ENCODE data around the gene HIC1.

The HIC1 gene

DNA sequence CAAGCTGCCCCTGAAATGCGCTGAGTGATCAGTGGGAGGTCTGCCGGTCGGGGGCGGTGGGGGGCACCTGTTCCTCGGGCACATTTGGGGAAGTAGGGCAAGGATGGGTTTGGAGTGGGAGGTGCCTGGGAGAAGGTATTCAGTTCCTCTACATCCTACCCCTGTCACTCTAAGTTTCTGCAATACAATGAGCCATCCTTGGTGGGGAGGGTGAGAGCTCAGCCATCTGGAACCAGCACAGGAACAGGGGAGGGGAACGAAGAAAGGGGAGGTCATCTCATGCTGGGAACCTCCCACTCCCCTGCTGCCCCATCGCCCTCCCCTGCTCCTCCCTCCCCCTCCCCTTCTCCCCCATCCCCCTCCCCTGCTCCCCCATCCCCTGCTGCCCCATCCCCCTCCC, 20.7 kb upstream of the HIC1 start:
- TF ChIP-seq GATA2 (IDR thresholded peaks at IDR 0.05; ENCODE audit: low read depth, low read length) (no peak), GATA3 (IDR thresholded peaks at IDR 0.05; ENCODE audit: low read depth, low read length) (no peak)

DNA sequence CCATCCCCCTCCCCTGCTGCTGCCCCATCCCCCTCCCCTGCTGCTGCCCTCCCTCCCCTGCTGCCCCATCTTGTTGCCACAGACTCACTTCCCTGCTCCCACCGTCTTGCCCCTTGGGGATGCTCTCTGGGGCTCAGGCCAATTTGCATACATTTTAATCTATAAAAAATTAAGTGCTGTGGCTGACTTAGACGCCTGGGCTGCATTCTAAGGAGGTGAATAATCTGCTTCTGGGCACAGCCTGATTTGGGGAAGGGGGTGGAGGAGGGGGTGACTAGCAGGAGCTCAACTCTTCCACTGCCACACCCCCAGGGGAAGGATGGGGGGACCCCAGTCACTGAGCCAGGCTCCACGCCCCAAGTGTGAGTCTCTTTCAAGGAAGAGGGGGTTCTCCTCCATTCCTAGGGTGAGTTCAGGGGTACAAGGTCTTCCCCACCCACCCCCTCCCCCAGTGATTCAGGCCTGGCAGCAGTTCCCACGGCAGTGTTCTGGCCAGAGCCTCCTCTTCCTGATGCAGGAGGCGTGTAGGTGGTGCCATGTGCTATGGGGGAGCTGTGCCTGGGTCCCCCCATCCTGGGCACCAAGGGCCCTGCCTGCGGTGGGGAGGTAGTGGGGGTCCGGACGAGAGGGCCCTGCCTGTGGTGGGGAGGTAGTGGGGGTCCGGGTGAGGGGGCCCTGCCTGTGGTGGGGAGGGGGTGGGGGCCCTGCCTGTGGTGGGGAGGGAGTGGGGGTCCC, 19.9 kb upstream of the HIC1 start:
- TF ChIP-seq GATA3 (IDR thresholded peaks at IDR 0.05; ENCODE audit: low read depth, low read length) (no peak), GATA2 (IDR thresholded peaks at IDR 0.05; ENCODE audit: low read depth, low read length) (no peak)

DNA sequence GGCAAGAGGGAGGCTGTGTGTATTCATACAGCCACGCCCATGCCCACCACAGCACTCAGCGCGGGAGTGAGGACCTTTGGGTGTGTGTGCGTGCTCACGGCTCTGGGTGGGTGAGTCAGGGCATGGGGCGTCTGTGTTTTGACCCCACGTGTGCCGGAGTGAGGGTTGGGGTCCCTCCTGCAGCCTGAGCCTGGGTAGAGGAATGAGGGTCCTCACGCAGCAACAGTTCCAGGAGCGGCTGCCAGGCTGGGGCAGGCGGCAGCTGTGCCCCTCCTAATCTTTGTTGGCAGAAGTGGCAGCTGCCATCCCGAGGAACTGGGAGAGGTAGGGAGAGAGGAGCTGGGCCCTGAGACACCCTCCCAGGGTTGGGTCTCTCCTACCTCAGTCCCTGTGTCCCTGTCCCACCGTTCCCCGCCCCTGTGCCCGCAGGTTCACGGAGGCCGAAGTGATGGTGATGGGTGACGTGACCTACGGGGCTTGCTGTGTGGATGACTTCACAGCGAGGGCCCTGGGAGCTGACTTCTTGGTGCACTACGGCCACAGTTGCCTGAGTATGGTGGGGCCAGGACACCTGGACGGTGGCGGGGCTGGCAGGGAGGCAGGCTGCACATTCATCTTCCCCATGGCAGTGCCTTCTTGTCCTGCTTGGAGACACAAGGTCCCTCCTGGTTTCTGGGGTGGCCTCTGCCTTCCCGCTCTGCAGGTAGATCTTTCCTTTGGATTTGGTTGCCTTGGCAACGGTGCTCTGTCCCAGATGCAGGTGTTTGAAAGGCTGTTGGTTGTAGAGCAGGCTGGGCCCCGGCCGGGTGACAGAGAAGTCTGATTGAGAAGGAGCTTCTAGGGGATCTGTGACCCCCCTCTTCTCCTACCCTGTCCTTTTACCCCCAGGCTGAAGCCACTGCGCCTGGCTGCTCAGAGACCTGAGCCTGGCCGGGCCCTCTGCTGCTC, 19.1 kb upstream of the HIC1 start:
- TF ChIP-seq GATA2 (IDR thresholded peaks at IDR 0.05; ENCODE audit: low read depth, low read length) = no peak
- no peak for TF ChIP-seq GATA3 (IDR thresholded peaks at IDR 0.05; ENCODE audit: low read depth, low read length)

GRCh38 chr17:2037155-2037554, 17.7 kb upstream of the HIC1 start:
- TF ChIP-seq GATA2 (IDR thresholded peaks at IDR 0.05; ENCODE audit: low read depth, low read length) (no peak), GATA3 (IDR thresholded peaks at IDR 0.05; ENCODE audit: low read depth, low read length) (no peak)

DNA sequence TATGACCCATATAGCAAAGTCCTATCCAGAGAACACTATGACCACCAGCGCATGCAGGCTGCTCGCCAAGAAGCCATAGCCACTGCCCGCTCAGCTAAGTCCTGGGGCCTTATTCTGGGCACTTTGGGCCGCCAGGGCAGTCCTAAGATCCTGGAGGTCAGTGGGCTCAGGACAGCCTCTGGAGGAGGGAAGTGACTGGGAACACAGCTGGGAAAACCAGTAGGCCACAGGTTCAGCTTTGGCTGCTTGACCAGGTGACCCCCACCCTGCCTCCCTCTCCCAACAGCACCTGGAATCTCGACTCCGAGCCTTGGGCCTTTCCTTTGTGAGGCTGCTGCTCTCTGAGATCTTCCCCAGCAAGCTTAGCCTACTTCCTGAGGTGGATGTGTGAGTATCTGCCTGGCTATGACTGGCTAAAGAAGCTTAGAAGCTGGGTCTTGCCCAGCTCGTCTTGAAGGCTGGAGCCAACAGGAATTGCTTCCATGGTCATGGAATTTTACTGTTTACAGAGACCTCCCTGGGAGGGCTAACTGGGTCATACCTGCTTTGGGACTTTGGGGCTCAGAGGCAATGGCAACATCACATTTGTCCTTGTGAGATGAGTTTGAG, 14.6 kb upstream of the HIC1 start:
- TF ChIP-seq GATA3 (IDR thresholded peaks at IDR 0.05; ENCODE audit: low read depth, low read length) = no peak
- TF ChIP-seq GATA2 (IDR thresholded peaks at IDR 0.05; ENCODE audit: low read depth, low read length) = no peak

GRCh38 chr17:2040942-2041560, 13.9 kb upstream of the HIC1 start:
- no peak for TF ChIP-seq GATA3 (IDR thresholded peaks at IDR 0.05; ENCODE audit: low read depth, low read length)
- no peak for TF ChIP-seq GATA2 (IDR thresholded peaks at IDR 0.05; ENCODE audit: low read depth, low read length)

GRCh38 chr17:2041561-2042389, 13.1 kb upstream of the HIC1 start, which contains the start of gene OVCA2:
Gene OVCA2 (plus strand): TSS chr17:2042022. CDS start chr17:2042048, 26 bp downstream.
- TF ChIP-seq GATA2 (IDR thresholded peaks at IDR 0.05; ENCODE audit: low read depth, low read length) (no peak), GATA3 (IDR thresholded peaks at IDR 0.05; ENCODE audit: low read depth, low read length) (no peak)

DNA sequence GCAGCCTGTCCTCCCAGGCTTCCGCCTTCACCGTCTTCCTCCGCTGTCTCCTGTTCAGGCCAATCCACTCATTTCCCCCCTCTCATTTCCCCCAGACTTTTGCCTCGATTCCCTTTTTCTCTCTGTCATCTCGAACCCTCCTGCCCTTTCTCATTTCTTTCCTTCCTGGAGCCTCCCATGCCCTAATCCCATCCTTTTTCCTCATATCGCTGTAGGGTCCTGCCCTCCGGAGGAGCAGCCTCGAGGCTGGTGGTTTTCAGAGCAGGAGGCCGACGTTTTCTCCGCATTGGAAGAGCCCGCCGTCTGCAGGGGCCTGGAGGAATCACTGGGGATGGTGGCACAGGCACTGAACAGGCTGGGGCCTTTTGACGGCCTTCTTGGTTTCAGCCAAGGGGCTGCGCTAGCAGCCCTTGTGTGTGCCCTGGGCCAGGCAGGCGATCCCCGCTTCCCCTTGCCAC, 12.5 kb upstream of the HIC1 start:
- TF ChIP-seq GATA2 (IDR thresholded peaks at IDR 0.05; ENCODE audit: low read depth, low read length) = no peak
- no peak for TF ChIP-seq GATA3 (IDR thresholded peaks at IDR 0.05; ENCODE audit: low read depth, low read length)

- TF ChIP-seq GATA2 (IDR thresholded peaks at IDR 0.05; ENCODE audit: low read depth, low read length) = no peak
These were observed 12.0 kb upstream of the HIC1 start for GRCh38 chr17:2042933-2043332.

GRCh38 chr17:2043785-2044184, 11.1 kb upstream of the HIC1 start:
- no peak for TF ChIP-seq GATA2 (IDR thresholded peaks at IDR 0.05; ENCODE audit: low read depth, low read length)
- TF ChIP-seq GATA3 (IDR thresholded peaks at IDR 0.05; ENCODE audit: low read depth, low read length) = no peak

DNA sequence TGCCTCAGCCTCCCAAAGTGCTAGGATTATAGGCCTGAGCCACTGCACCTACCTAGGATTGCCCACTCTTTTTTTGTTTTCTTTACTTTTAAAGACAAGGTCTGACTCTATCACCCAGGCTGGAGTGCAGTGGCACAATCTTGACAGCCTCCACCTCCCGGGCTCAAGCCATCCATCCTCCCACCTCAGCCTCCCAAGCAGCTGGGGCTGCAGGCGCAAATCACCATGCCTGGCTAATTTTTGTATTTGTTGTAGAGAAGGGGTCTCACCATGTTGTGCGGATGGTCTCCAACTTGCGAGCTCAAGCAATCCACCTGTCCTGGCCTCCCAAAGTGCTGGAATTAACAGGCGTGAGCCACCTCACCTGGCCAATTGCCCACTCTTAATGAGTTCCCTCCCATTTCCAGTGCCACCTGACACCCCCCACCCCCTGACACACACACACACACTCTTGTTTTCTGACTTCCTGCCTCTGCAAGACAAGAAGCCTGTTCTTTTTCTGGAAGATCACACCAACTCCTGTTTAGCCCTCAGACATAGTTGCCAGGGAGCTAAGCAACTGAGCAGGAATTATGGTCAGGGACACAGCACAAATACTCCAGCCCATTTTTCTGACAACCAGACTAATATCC, 10.5 kb upstream of the HIC1 start:
- TF ChIP-seq GATA2 (IDR thresholded peaks at IDR 0.05; ENCODE audit: low read depth, low read length) = no peak
- no peak for TF ChIP-seq GATA3 (IDR thresholded peaks at IDR 0.05; ENCODE audit: low read depth, low read length)

DNA sequence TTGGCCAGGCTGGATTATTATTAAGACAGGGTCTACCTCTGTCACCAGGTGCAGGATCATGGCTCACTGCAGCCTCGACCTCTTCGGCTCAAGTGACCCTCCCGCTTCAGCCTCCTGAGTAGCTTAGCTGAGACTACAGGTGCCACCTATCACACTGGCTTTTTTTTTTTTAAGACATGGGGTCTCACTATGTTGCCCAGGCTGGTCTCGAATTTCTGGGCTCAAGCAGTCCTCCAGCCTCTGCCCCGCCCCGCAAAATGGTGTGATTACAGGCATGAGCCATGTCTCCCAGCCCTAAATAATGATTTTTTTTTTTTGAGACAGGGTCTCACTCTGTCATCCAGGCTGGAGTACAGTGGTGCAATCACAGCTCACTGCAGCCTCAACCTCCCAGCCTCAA, 7.3 kb upstream of the HIC1 start:
- TF ChIP-seq GATA2 (IDR thresholded peaks at IDR 0.05; ENCODE audit: low read depth, low read length) (no peak), GATA3 (IDR thresholded peaks at IDR 0.05; ENCODE audit: low read depth, low read length) (no peak)

GRCh38 chr17:2048805-2049204, 6.1 kb upstream of the HIC1 start:
- TF ChIP-seq GATA2 (IDR thresholded peaks at IDR 0.05; ENCODE audit: low read depth, low read length) (no peak), GATA3 (IDR thresholded peaks at IDR 0.05; ENCODE audit: low read depth, low read length) (no peak)

All from SH-SY5Y (cell line).